Activated T-helper 1 cell treated with anti-CD3 and anti-CD28 coated beads, Interleukin-12 subunit alpha, Interleukin-12 subunit beta, Interleukin-2, Interleukin-4 antibody, amounts not matched to agents 30 ng/mL and 10 ng/mL and 1 ng/mL, durations not matched to agents 14 hours and 24 hours and 36 hours (primary cell): ENCODE measurements around the gene FDCSP. TPM values are rescaled to one million over a fixed set of nuclear protein-coding genes. Genes with fewer than 3 reads are reported as not detected.
"Not testable (repeated sequence)": the region's sequence is repeated elsewhere in the genome, so short reads cannot be mapped to it uniquely, and the experiment has no call there.

Experiments
- DNase-seq: peaks from one replicate; pipeline ENCODE4 v3.0.0; 2021; ENCODE audit warnings: low spot score
- H3K27ac Mint-ChIP-seq: one replicate; pipeline ENCODE4 v1.8.0; 2021; ENCODE audit warnings: mild to moderate bottlenecking, mixed read lengths
- H3K27me3 Mint-ChIP-seq: one replicate; pipeline ENCODE4 v1.8.0; 2022; ENCODE audit warnings: mild to moderate bottlenecking, moderate library complexity, mixed read lengths; ENCODE audit not compliant: insufficient read depth
- H3K36me3 Mint-ChIP-seq: one replicate; pipeline ENCODE4 v1.8.0; 2021; ENCODE audit warnings: low read depth, mixed read lengths
- H3K4me1 Mint-ChIP-seq: one replicate; pipeline ENCODE4 v1.8.0; 2021; ENCODE audit warnings: low read depth, mixed read lengths
- H3K4me3 Mint-ChIP-seq: one replicate; pipeline ENCODE4 v1.8.0; 2021; ENCODE audit warnings: mild to moderate bottlenecking, moderate library complexity, mixed read lengths
- H3K9me3 Mint-ChIP-seq: one replicate; pipeline ENCODE4 v1.8.0; 2021; ENCODE audit warnings: mixed read lengths
- intact Hi-C: fragments of 100-400 bp; cut with micrococcal nuclease; formaldehyde crosslinking; loops from one replicate; pipeline ENCODE4 v1.15.1; 2024
- total RNA-seq: library from RNA; stranded (reverse); gene quantifications from 2 replicates; pipeline ENCODE4 v1.2.3, GENCODE V29; 2022

Gene FDCSP
- total RNA-seq, 1 donor from 2014 or later = not detected

- H3K9me3 Mint-ChIP-seq = no peaks in the 10 kb centered on the region
- no peaks in the 10 kb centered on the region for H3K4me1 Mint-ChIP-seq
- no peaks in the 10 kb centered on the region for H3K36me3 Mint-ChIP-seq
- no peak overlapping the region for H3K27ac Mint-ChIP-seq
- H3K4me3 Mint-ChIP-seq = no peak overlapping the region
- H3K27me3 Mint-ChIP-seq = peaks cover 3% of the 10 kb centered on the region
- intact Hi-C loops = loop anchor here (10.0 kb wide), 1 partner anchor 308 kb away; no protein-coding TSS in a partner anchor
- DNase-seq = no peak
These were observed 29.1 kb upstream of the FDCSP start for GRCh38 chr4:70196857-70197256.

GRCh38 chr4:70197842-70198241 is 28.1 kb upstream of the FDCSP start:
- no peak overlapping the region for H3K4me3 Mint-ChIP-seq

DNA sequence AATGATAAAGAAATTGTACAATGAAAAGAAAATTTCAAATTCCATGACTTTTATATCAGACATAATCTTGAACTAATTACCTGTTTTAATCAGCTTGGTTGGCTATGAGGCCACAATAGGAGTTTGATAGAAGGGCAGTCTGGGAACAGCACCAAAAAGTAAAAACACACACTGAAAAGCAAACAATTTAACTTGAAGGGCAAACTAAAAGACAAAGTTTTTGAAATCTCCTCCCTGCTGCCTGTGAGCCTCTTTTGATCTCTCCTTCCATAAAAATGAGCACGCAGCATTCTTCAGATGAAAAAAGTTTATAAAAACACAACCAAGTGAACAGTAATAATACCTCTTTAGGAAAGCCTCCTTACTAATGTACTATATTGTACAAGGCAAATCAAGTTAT is 22.3 kb upstream of the FDCSP start:
- Mint-ChIP-seq H3K27me3 (no peaks in the 10 kb centered on the region), H3K4me1 (no peaks in the 10 kb centered on the region), H3K36me3 (no peaks in the 10 kb centered on the region), H3K27ac (no peak overlapping the region), H3K4me3 (no peak overlapping the region), H3K9me3 (no peaks in the 10 kb centered on the region)
- no peak for DNase-seq
- intact Hi-C loops = no loop called here

More at GRCh38 chr4:70197842-70198241, 28.1 kb upstream of the FDCSP start:
- no peak overlapping the region for H3K27ac Mint-ChIP-seq
- peaks cover 3% of the 10 kb centered on the region for H3K27me3 Mint-ChIP-seq
- intact Hi-C loops = loop anchor here (10.0 kb wide), 1 partner anchor 307 kb away; no protein-coding TSS in a partner anchor
- H3K36me3 Mint-ChIP-seq = no peaks in the 10 kb centered on the region
- no peak for DNase-seq
- no peaks in the 10 kb centered on the region for H3K9me3 Mint-ChIP-seq
- H3K4me1 Mint-ChIP-seq = no peaks in the 10 kb centered on the region

DNA sequence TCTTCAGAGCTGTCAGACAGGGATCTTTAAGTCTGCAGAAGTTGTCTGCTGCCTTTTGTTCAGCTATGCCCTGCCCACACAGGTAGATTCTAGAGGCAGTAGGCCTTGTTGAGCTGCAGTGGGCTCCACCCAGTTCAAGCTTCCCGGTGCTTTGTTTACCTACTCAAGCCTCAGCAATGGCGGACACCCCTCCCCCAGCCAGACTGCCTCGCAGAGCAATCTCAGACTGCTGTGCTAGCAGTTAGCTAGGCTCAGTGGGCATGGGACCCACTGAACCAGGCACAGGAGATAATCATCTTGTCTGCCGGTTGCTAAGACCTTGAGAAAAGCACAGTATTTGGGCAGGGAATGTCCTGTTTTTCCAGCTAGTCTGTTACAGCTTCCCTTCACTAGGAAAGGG is 13.2 kb upstream of the FDCSP start:
- DNase-seq, H3K27ac Mint-ChIP-seq, H3K4me1 Mint-ChIP-seq, H3K27me3 Mint-ChIP-seq, H3K9me3 Mint-ChIP-seq, H3K4me3 Mint-ChIP-seq, intact Hi-C loops, H3K36me3 Mint-ChIP-seq: not testable (repeated sequence)

GRCh38 chr4:70216109-70216508 is 9.8 kb upstream of the FDCSP start:
- H3K27ac Mint-ChIP-seq, DNase-seq: not testable (repeated sequence)

DNA sequence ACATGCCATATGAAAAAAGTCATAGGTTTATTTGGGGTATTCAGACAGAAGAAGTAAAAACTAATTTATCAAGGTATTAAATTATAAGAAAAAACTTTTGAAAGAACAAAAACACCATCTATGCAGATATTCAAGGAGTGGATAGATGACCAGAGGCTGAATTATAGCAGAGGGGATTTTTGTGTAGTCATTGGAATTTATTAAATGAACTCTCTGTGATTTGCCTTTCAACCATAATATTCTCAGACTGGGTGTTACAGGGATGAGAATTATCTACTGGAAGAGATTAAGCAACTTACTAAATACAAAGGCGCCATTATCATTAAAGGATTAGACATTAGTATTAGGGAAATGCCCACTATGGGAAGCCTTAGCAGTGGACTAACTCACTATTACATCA is 9.4 kb upstream of the FDCSP start:
- not testable (repeated sequence) for H3K36me3 Mint-ChIP-seq

More at GRCh38 chr4:70216109-70216508, 9.8 kb upstream of the FDCSP start:
- H3K4me3 Mint-ChIP-seq, H3K9me3 Mint-ChIP-seq, H3K4me1 Mint-ChIP-seq, intact Hi-C loops, H3K36me3 Mint-ChIP-seq, H3K27me3 Mint-ChIP-seq: not testable (repeated sequence)

DNA sequence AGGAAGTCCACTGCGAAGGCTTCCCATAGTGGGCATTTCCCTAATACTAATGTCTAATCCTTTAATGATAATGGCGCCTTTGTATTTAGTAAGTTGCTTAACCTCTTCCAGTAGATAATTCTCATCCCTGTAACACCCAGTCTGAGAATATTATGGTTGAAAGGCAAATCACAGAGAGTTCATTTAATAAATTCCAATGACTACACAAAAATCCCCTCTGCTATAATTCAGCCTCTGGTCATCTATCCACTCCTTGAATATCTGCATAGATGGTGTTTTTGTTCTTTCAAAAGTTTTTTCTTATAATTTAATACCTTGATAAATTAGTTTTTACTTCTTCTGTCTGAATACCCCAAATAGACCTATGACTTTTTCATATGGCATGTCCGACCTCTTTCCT is 4.5 kb upstream of the FDCSP start:
- H3K36me3 Mint-ChIP-seq, H3K27me3 Mint-ChIP-seq, H3K4me1 Mint-ChIP-seq, DNase-seq, H3K4me3 Mint-ChIP-seq, intact Hi-C loops, H3K9me3 Mint-ChIP-seq, H3K27ac Mint-ChIP-seq: not testable (repeated sequence)

More for the DNA sequence above, 9.4 kb upstream of the FDCSP start:
- H3K9me3 Mint-ChIP-seq, H3K27me3 Mint-ChIP-seq, H3K4me1 Mint-ChIP-seq, H3K27ac Mint-ChIP-seq, H3K4me3 Mint-ChIP-seq, intact Hi-C loops, DNase-seq: not testable (repeated sequence)

GRCh38 chr4:70221818-70222217 is 4.1 kb upstream of the FDCSP start:
- DNase-seq, H3K4me3 Mint-ChIP-seq, H3K4me1 Mint-ChIP-seq, H3K9me3 Mint-ChIP-seq, H3K27ac Mint-ChIP-seq, intact Hi-C loops, H3K36me3 Mint-ChIP-seq, H3K27me3 Mint-ChIP-seq: not testable (repeated sequence)

- no peak overlapping the region for H3K27ac Mint-ChIP-seq
- intact Hi-C loops = no loop called here
These were observed 10.2 kb downstream of the FDCSP start for GRCh38 chr4:70236125-70236524.

DNA sequence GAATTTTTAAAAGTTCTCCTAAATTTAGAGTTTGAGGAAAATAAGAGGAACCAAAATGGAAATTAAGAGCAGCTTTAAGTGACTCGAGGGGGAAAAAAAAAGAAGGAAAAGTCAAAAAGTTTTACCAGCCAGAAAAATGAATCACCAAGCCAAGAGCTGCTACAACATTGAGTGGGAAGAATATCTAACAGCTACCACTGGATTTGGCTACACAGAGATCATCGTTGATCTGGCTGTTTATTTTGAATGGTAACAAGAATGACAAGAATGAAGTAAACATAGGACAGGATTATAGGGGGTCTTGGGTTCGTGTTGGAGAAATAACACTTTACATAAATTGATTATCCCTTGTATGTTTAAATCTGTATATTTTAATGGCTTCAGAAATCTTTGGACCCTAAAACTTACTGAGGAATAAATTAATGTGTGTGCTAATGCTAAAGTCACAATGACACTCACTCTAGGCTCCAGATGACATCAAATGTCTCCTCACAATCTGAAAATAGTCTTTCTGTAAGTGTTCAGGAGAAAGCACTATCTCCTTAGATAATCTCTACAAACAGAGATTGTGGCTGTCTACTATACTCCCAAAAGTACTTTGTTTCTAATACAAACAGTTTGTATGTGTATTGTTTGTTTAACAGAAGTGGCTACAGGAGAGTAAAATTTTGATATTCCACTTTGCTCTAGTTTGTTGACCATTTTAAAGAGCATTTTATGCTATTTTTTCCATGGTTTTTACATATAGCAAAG is 13.4 kb downstream of the FDCSP start:
- Mint-ChIP-seq H3K36me3 (no peaks in the 10 kb centered on the region), H3K27me3 (no peaks in the 10 kb centered on the region), H3K4me3 (no peak overlapping the region), H3K9me3 (no peaks in the 10 kb centered on the region), H3K27ac (no peak overlapping the region), H3K4me1 (no peaks in the 10 kb centered on the region)
- no peak for DNase-seq
- intact Hi-C loops = no loop called here

More at GRCh38 chr4:70236125-70236524, 10.2 kb downstream of the FDCSP start:
- Mint-ChIP-seq H3K36me3 (no peaks in the 10 kb centered on the region), H3K9me3 (no peaks in the 10 kb centered on the region), H3K27me3 (no peaks in the 10 kb centered on the region), H3K4me1 (no peaks in the 10 kb centered on the region), H3K4me3 (no peak overlapping the region)
- DNase-seq = no peak

- intact Hi-C loops = no loop called here
These were observed 14.1 kb downstream of the FDCSP start for GRCh38 chr4:70239884-70240591.

DNA sequence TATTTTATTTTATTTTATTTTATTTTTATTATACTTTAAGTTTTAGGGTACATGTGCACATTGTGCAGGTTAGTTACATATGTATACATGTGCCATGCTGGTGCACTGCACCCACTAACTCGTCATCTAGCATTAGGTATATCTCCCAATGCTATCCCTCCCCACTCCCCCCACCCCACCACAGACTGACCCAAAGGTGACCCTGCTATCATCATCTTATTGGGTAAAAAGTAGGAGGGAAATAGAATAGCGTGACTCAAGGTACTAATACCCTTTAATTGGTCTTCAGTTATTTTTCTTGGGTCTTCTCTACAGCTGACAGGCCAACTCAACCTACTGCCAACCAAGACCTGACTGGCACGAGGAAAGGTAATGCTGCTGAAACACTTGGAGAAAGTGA is 16.4 kb downstream of the FDCSP start, which contains the start of gene CSN3:
TSS of gene CSN3 (plus strand) at position 301 of the 400 bp plus-strand sequence. CDS start 2,223 bp downstream, outside the sequence.
- H3K4me1 Mint-ChIP-seq, H3K27me3 Mint-ChIP-seq, DNase-seq, intact Hi-C loops, H3K36me3 Mint-ChIP-seq, H3K4me3 Mint-ChIP-seq, H3K27ac Mint-ChIP-seq, H3K9me3 Mint-ChIP-seq: not testable (repeated sequence)

More at GRCh38 chr4:70239884-70240591, 14.1 kb downstream of the FDCSP start:
- no peak for DNase-seq
- H3K27me3 Mint-ChIP-seq = no peaks in the 10 kb centered on the region
- no peaks in the 10 kb centered on the region for H3K4me1 Mint-ChIP-seq
- H3K4me3 Mint-ChIP-seq = no peak overlapping the region
- no peaks in the 10 kb centered on the region for H3K9me3 Mint-ChIP-seq
- no peaks in the 10 kb centered on the region for H3K36me3 Mint-ChIP-seq
- H3K27ac Mint-ChIP-seq = no peak overlapping the region

DNA sequence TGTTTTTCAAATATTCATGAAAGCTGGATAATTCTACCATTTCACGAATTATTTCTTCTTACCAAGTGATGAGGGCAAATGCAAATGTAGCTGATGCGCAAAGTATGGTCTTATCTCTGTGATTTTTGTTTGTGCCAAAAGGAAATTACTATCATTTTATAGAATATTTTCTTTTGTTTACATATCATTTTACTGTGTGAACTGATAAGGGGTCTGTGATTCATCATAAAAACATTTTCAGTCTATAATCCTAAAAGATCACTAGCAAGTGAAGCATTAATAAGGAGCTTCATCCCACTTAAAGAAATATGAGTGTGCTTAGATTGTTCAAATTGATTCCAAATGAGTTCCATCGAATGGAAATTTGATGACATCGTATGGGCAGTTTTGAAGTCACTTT is 17.2 kb downstream of the FDCSP start:
- no peaks in the 10 kb centered on the region for H3K4me1 Mint-ChIP-seq
- no peaks in the 10 kb centered on the region for H3K9me3 Mint-ChIP-seq
- DNase-seq = no peak
- H3K27ac Mint-ChIP-seq = no peak overlapping the region
- H3K27me3 Mint-ChIP-seq = no peaks in the 10 kb centered on the region
- intact Hi-C loops = no loop called here
- no peaks in the 10 kb centered on the region for H3K36me3 Mint-ChIP-seq
- H3K4me3 Mint-ChIP-seq = no peak overlapping the region
